Fibroblast of lung (primary cell): Measurements from ENCODE around the gene ANKRD65.

Source experiments
- CTCF ChIP-seq, 2 donors: IDR thresholded peaks in 1 of 2; conservative IDR thresholded peaks in 1 of 2; 1 replicate in 1 of 2; 2 replicates in 1 of 2; pipeline ENCODE4 v1.5.1; 2011 to 2012; ENCODE audit warnings: low read length in 2 of 2, control low read depth in 1 of 2, inconsistent platforms in 1 of 2, low read depth in 1 of 2, mild to moderate bottlenecking in 1 of 2
- EZH2 ChIP-seq: IDR thresholded peaks from 2 replicates; pipeline ENCODE4 v1.5.1; 2012; ENCODE audit warnings: low read length, control low read depth, mild to moderate bottlenecking; ENCODE audit errors: missing control alignments

- no peak for TF ChIP-seq CTCF (conservative IDR thresholded peaks at IDR 0.05 in 1 of 2, IDR thresholded peaks at IDR 0.05 in 1 of 2; ENCODE audit: low read depth in 1 of 2, low read length in 2 of 2)
- no peak for TF ChIP-seq EZH2
These were observed 1.7 kb downstream of the ANKRD65 start for GRCh38 chr1:1419363-1419812.
